ENCODE measurements around the gene SLC25A23.

DNA sequence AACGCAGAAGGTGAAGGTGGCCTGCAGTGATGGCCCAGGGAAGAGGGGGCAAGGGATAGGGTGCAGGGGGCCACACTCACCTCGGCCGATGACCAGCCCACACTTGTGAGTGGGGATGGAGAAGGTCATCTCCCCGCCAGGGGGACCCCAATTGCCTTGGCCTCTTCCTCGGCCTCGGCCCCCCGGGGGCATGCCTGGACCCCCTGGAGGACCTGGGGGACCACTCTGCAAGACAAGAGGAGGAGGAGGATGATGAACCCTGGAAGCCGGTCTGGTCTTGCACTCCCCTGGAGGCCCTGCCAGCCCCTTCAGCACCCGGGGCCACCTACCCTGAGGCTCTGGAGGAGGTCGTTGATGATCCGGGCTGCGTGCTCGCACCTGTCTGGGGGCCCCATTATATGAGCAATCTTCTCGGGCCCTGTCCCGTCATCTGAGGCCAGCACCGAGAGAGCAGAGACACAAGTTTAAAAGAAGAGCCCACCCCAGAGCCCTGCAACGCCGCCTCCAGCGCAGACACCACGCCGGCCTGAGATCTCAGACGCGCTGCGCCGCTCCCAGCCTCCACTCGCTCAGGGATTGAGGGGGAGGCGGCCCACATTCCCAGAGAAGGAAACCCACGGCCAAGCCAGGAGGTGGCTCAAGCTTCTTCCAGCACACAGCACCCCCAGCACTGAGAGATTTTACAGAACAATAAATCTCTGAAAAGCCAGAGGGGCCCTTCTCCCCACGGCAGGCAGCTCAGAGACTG is 42.8 kb downstream of the SLC25A23 start:
- TF ChIP-seq, protein P1, sequence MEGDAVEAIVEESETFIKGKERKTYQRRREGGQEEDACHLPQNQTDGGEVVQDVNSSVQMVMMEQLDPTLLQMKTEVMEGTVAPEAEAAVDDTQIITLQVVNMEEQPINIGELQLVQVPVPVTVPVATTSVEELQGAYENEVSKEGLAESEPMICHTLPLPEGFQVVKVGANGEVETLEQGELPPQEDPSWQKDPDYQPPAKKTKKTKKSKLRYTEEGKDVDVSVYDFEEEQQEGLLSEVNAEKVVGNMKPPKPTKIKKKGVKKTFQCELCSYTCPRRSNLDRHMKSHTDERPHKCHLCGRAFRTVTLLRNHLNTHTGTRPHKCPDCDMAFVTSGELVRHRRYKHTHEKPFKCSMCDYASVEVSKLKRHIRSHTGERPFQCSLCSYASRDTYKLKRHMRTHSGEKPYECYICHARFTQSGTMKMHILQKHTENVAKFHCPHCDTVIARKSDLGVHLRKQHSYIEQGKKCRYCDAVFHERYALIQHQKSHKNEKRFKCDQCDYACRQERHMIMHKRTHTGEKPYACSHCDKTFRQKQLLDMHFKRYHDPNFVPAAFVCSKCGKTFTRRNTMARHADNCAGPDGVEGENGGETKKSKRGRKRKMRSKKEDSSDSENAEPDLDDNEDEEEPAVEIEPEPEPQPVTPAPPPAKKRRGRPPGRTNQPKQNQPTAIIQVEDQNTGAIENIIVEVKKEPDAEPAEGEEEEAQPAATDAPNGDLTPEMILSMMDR (conservative IDR thresholded peaks at IDR 0.05), result no peak
- no peak for TF ChIP-seq EZH2 (IDR thresholded peaks at IDR 0.05; ENCODE audit: low read depth)
